ENCODE measurements around the gene UCP2. TPM values are rescaled to one million over a fixed set of nuclear protein-coding genes. Genes with fewer than 3 reads are reported as not detected.

UCP2 gene
- total and polyA plus RNA-seq, 8 donors = 15.2 to 111 (median 45.6) TPM

DNA sequence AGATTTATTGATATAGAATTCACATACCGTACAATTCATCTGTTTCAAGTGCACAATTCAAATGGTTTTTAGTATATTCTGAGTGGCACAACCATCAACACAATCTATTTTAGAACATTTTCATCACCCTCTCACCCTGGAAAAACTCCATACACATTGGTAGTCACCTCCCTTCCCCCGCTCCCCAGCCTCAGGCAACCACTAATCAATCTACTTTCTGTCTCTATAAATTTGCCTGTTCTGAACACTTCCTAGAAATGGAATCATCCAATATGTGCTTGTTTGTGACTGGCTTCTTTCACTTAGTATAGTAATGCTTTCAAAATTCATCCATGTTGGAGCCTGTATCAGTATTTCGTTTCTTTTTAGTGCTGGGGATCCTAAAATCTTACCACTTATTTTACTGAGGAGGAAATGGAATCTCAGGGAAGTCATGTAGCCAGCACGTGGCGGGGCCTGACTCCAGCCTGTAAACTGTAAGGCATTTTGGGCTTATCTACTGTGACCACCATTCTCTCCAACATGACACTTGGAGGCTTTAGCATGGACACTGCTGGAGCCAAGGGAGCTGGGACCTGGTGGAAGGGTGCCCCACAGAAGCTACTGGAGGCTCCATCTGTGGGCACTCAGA lies 27.1 kb upstream of the UCP2 start:
- intact Hi-C loops (cut with DNase I; ENCODE audit: low total_unique reads) = no loop called here
- Histone ChIP-seq H3K9me3 (no peaks in the 10 kb centered on the region), H3K27ac (no peak overlapping the region), H3K36me3 (peaks cover 0 to 27% (median 17%) of the 10 kb centered on the region in 4 donors), H3K27me3 (no peaks in the 10 kb centered on the region), H3K4me3 (no peak overlapping the region), H3K4me1 (peaks cover 0 to 29% (median 4%) of the 10 kb centered on the region in 4 donors)
- WGBS, 5 donors = 92 to 94% (median 92%) methylated on average over 5 of the region's 5 CpGs
- DNase-seq = no peak
- TF ChIP-seq EP300 (IDR thresholded peaks at IDR 0.05) = no peak
- TF ChIP-seq, protein P1, sequence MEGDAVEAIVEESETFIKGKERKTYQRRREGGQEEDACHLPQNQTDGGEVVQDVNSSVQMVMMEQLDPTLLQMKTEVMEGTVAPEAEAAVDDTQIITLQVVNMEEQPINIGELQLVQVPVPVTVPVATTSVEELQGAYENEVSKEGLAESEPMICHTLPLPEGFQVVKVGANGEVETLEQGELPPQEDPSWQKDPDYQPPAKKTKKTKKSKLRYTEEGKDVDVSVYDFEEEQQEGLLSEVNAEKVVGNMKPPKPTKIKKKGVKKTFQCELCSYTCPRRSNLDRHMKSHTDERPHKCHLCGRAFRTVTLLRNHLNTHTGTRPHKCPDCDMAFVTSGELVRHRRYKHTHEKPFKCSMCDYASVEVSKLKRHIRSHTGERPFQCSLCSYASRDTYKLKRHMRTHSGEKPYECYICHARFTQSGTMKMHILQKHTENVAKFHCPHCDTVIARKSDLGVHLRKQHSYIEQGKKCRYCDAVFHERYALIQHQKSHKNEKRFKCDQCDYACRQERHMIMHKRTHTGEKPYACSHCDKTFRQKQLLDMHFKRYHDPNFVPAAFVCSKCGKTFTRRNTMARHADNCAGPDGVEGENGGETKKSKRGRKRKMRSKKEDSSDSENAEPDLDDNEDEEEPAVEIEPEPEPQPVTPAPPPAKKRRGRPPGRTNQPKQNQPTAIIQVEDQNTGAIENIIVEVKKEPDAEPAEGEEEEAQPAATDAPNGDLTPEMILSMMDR (IDR thresholded peaks at IDR 0.05) = no peak
- TF ChIP-seq POLR2A (IDR thresholded peaks at IDR 0.05) = no peak
- TF ChIP-seq POLR2AphosphoS5 (IDR thresholded peaks at IDR 0.05) = no peak

DNA sequence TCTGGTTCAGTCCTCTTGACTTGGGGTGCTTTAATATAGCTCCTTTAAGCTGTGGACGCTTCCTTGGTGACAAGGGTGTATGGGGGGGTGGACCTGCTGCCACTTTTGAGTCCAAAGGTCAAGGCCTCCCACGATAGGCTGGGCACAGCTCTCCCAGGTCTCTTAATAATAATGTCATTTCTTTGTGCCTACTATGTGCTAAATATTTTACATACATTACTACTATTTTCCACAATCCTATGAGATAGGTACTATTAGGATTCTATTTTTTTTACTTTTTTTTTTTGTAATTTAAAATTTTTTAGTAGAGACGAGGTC lies 26.5 kb upstream of the UCP2 start:
- H3K4me1 ChIP-seq = peaks cover 0 to 31% (median 6%) of the 10 kb centered on the region in 4 donors
- WGBS, 5 donors = 75 to 83% (median 79%) methylated on average over 3 of the region's 3 CpGs
- TF ChIP-seq EP300 (IDR thresholded peaks at IDR 0.05) (no peak), POLR2A (IDR thresholded peaks at IDR 0.05) (no peak), POLR2AphosphoS5 (IDR thresholded peaks at IDR 0.05) (no peak)
- TF ChIP-seq, protein P1 (IDR thresholded peaks at IDR 0.05) = no peak
- intact Hi-C loops (cut with DNase I; ENCODE audit: low total_unique reads) = no loop called here
- H3K36me3 ChIP-seq = peaks cover 0 to 25% (median 16%) of the 10 kb centered on the region in 4 donors
- H3K27me3 ChIP-seq = no peaks in the 10 kb centered on the region
- no peaks in the 10 kb centered on the region for H3K9me3 ChIP-seq
- DNase-seq = no peak
- H3K4me3 ChIP-seq = no peak overlapping the region
- H3K27ac ChIP-seq = no peak overlapping the region

DNA sequence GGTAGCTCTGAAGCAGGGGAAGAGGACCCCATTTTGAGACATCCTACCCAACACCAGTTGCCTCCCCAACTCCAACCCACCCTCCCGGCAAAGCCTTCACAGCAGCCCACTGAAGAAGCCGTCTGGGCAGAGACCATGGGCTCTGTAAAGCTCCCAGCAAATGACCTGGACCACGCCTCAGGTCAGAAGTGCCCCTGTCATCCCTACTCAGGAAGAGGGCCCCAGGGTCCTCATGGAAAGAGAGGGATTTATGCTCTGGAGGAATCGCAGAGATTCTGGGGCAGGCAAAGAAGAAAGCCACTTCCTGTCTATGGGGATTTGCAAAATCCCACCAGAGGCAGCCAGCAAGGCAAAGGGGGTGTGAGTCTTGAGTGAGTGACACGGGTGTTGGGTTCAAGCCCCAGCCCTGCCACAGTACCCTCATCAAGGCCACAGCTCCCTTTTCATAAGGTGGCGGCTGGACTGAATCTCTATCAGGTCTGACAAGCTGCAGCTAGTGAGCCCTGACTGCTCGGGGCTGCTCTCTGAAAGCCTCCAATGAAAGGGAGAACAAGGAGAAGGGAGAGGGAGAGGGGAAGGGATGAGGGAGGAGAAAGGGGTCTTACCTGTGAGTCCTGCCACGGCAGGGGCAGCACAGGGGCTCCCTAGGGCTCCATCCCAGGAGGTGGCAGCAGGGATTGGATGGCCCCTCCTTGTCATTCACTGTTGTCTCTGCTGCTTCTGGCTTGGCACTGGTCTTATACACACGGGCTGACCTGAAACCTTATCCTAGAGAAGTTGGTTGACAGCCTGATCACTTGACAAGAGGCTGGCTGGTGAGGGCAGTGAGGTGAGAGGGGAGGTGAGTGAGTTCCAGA lies 26.0 kb upstream of the UCP2 start, which contains the start of gene UCP3:
Gene UCP3, minus strand, starts transcription at position 713 of the 857 bp plus-strand sequence. CDS start 2,043 bp downstream, outside the sequence.
- intact Hi-C loops (cut with DNase I; ENCODE audit: low total_unique reads) = no loop called here
- Histone ChIP-seq H3K4me1 (peaks cover 0 to 31% (median 6%) of the 10 kb centered on the region in 4 donors), H3K36me3 (peaks cover 1 to 26% (median 18%) of the 10 kb centered on the region in 4 donors), H3K27ac (peak within 1 kb of the TSS in 1 of 5 donors; percentile 50), H3K27me3 (no peaks in the 10 kb centered on the region), H3K4me3 (no peak within 1 kb of the TSS), H3K9me3 (no peaks in the 10 kb centered on the region)
- TF ChIP-seq POLR2AphosphoS5 (IDR thresholded peaks at IDR 0.05) = no peak
- TF ChIP-seq, protein P1 (IDR thresholded peaks at IDR 0.05) = no peak
- no peak for TF ChIP-seq EP300 (IDR thresholded peaks at IDR 0.05)
- no peak for TF ChIP-seq POLR2A (IDR thresholded peaks at IDR 0.05)
- 65 to 79% (median 71%) methylated on average over 9 of the region's 9 CpGs for WGBS, 5 donors
- DNase-seq = no peak

DNA sequence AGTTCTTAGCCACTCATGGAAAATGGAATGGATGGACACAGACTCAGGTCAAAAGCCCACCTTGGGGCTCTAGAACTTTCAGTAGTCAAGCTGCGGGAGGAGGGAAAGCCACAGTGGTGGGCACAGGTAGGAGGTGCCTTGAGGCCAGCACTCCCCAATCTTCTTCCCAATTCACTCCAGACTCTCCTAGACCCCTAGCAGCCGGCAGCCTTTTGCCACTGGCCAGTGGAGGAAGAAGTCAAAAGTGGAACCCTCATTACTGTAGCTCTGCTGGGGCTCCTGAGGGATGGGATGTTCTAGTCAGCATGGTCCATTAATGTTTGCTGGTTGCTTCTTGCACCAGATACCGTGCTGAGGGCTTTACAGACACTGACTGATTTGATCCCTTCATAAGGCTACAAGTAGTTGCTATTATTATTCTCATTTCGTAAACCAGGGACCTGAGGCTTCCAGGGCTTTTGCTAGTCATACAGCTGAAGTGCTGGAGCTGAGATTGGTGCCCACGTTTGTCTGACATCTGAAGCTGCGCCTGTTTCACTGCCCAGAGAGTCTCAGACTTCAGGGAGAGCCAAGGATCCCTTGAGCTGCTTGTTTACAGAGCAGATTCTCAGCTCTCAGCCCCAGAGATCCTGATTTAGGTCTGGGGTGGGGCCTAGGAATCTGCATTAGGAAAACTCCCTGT lies 25.2 kb upstream of the UCP2 start:
- intact Hi-C loops (cut with DNase I; ENCODE audit: low total_unique reads) = no loop called here
- 78 to 87% (median 82%) methylated on average over 5 to 6 of the region's 6 CpGs for WGBS, 5 donors
- peaks cover 6 to 25% (median 18%) of the 10 kb centered on the region in 4 donors for H3K36me3 ChIP-seq

More for the DNA sequence above, 25.2 kb upstream of the UCP2 start:
- TF ChIP-seq EP300 (IDR thresholded peaks at IDR 0.05) (no peak), POLR2A (IDR thresholded peaks at IDR 0.05) (no peak), POLR2AphosphoS5 (IDR thresholded peaks at IDR 0.05) (no peak)
- TF ChIP-seq, protein P1 (IDR thresholded peaks at IDR 0.05) = no peak
- Histone ChIP-seq H3K9me3 (no peaks in the 10 kb centered on the region), H3K27ac (peak overlapping the region in 1 of 5 donors; percentile 50), H3K27me3 (no peaks in the 10 kb centered on the region), H3K4me1 (peaks cover 0 to 31% (median 6%) of the 10 kb centered on the region in 4 donors), H3K4me3 (no peak overlapping the region)
- DNase-seq = no peak
